ENCODE measurements around the gene COPZ2. TPM values are rescaled to one million over a fixed set of nuclear protein-coding genes. Genes with fewer than 3 reads are reported as not detected.
"Not testable (repeated sequence)": the region's sequence is repeated elsewhere in the genome, so short reads cannot be mapped to it uniquely, and the experiment has no call there.

COPZ2 gene, protein sequence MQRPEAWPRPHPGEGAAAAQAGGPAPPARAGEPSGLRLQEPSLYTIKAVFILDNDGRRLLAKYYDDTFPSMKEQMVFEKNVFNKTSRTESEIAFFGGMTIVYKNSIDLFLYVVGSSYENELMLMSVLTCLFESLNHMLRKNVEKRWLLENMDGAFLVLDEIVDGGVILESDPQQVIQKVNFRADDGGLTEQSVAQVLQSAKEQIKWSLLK
- total RNA-seq: 45.2 TPM
- 36.0 TPM for polyA plus RNA-seq

DNA sequence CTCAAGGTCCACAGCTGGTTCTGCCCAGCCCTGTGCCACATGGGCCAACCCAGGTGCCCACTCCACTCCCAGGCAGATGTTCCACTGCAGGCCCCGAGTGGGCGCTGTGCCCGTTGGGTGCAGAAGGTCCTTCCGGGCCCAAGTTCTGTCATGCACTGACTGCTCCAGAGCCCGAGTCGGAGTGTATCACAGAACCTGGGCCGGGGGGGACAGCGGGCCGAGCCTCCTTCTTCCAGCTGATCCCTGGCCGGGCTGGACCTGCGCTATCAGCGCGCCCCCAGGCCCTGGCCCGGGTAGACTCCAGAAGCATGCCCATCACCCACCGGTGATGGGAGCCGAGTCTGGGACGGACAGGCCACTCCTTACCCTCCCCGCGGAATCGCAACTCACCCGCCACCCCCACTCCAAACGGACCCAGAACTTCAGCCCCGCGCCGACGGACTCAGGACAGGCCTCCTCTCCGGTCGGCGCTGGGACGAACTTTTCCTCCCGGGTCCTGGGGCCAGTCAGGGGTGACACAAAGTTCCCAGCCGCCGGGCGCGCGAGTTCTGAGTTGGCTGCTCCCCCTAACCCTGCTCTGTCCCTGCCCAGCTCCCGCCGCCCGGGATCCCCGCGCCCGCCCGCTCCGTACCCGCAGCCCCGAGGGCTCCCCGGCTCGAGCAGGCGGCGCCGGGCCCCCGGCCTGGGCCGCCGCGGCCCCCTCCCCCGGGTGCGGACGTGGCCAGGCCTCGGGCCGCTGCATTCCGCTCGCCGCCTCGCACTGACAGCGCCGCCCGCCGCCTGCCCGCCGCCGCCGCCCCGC lies at the start of gene COPZ2:
Gene COPZ2 (minus strand): TSS at position 762 of the 802 bp plus-strand sequence. CDS start 20 bp downstream, at position 742.
- Histone ChIP-seq H3K4me3 (ENCODE audit: low read depth, low read length) (peak within 1 kb of the TSS; percentile 72), H3K36me3 (ENCODE audit: insufficient read depth) (no peaks in the 10 kb centered on the region), H3K27ac (ENCODE audit: low read depth) (no peak within 1 kb of the TSS), H3K4me1 (ENCODE audit: insufficient read depth) (no peaks in the 10 kb centered on the region)
- no peak for DNase-seq (ENCODE audit: extremely low spot score)
- WGBS: 1% methylated on average over 73 of the region's 73 CpGs

DNA sequence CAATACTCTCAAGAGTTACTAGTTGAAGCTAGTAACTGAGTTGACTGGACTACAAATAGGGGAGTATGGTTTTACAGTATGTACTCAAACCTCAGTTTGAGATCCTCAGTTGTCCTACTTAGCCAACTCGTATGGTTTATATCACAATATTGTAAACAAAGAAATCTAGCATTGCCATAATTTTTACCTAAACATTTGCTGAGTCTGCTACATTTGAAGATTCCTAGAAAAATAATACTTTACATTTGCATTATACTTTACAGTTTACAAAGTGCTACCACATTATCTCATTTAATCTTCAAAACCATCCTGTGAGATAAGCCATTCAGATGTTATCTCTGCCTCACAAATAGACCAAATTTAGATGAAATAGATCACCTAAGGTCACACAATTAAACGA lies 47.3 kb upstream of the COPZ2 start:
- Histone ChIP-seq H3K36me3 (ENCODE audit: insufficient read depth) (no peaks in the 10 kb centered on the region), H3K4me1 (ENCODE audit: insufficient read depth) (no peaks in the 10 kb centered on the region), H3K4me3 (ENCODE audit: low read depth, low read length) (no peak overlapping the region), H3K27ac (ENCODE audit: low read depth) (no peak overlapping the region)
- no peak for DNase-seq (ENCODE audit: extremely low spot score)
- 34% methylated on average over 2 of the region's 2 CpGs for WGBS

DNA sequence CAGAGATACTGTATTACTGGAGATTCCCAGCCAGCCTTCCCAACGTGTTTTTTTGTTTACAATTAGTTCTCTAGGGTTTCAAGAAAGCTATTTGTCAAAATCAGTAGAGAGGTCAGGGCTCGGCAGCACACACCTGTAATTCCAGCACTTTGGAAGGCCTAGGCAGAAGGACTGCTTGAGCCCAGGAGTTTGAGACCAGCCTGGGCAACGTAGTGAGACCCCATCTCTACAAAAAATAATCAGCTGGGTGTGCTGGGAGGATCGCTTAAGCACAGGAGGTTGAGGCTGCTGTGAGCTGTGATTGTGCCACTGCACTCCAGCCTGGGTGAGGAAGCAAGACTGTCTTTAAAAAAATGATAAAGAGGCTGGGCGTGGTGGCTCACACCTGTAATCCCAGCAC lies 44.3 kb upstream of the COPZ2 start:
- H3K36me3 ChIP-seq (ENCODE audit: insufficient read depth): no peaks in the 10 kb centered on the region
- no peaks in the 10 kb centered on the region for H3K4me1 ChIP-seq (ENCODE audit: insufficient read depth)
- no peak for DNase-seq (ENCODE audit: extremely low spot score)
- 81% methylated on average over 5 of the region's 5 CpGs for WGBS
- no peak overlapping the region for H3K4me3 ChIP-seq (ENCODE audit: low read depth, low read length)
- no peak overlapping the region for H3K27ac ChIP-seq (ENCODE audit: low read depth)

DNA sequence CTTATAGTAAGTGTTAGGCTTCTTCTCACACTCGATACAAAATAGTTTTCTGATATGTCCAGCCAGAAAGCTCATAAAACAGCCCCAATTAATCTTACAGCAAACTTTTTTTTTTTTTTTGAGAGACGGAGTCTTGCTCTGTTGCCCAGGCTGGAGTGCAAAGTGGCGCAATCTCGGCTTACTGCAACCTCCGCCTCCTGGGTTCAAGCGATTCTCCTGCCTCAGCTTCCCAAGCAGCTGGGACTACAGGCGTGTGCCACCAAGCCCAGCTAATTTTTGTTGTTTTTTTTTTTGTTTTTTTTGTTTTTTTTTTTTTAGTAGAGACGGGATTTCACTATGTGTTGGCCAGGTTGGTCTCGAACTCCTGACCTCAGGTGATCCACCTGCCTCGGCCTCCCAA lies 39.6 kb upstream of the COPZ2 start:
- not testable (repeated sequence) for H3K4me3 ChIP-seq (ENCODE audit: low read depth, low read length); H3K36me3 ChIP-seq (ENCODE audit: insufficient read depth); H3K4me1 ChIP-seq (ENCODE audit: insufficient read depth); DNase-seq (ENCODE audit: extremely low spot score); H3K27ac ChIP-seq (ENCODE audit: low read depth)
- 92% methylated on average over 10 of the region's 10 CpGs for WGBS

DNA sequence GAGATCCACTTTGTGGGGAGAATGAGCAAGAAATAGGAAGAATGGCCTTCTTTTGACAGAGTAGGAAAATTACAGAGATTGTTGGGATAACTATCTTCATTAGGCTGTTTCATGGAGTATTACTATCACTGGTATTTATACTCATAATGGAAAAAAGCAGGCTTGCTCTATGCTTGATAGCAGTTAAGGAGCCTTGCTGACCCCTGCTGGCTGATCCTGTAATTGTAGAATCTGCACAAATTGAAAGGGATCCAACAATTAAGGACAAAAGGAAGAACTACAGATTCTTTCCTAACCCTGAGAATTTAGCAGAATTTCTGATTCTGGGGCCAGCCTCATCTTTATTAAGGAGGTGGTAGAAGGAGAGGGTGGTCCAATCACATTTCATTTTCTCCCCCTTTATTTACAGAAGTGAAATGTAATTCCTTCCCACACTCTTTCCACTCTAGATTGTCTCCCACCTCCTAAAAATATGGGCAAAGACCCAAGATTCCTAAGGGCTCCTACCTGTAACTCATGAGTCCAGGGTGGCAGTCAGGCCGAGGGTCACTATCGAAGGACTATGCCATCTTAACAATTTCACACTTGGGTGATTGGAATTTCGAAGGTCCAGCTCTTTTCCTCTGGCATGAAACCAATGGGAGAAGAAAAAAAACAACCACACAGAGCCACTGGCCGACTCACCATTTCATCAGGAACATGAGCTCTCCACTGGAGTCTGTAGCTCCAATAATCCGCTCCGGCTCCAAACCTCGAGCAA lies 36.9 kb upstream of the COPZ2 start:
- Histone ChIP-seq H3K4me3 (ENCODE audit: low read depth, low read length) (no peak overlapping the region), H3K27ac (ENCODE audit: low read depth) (no peak overlapping the region), H3K36me3 (ENCODE audit: insufficient read depth) (peaks cover 2% of the 10 kb centered on the region), H3K4me1 (ENCODE audit: insufficient read depth) (no peaks in the 10 kb centered on the region)
- peak; percentile 64 for DNase-seq (ENCODE audit: extremely low spot score)
- WGBS: 74% methylated on average over 7 of the region's 7 CpGs

DNA sequence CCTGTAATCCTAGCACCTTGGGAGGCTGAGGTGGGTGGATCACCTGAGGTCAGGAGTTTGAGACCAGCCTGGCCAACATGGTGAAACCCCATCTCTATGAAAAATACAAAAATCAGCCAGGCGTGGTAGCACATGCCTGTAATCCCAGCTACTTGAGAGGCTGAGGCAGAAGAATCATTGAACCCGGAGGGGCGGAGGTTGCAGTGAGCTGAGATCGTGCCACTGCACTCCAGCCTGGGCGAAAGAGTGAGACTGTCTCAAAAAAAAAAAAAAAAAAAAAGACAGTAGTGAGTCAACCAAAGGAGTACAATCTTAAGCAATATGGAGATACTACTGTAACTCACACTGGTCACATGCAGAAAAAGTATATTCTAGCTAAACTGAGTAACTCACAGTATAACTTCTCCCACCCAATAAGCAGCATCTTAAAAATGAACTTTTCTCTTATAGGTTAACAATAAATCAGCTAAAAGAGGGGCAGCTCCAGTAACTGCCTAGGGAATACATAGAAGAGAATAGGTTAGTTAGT lies 36.0 kb upstream of the COPZ2 start:
- WGBS: 94% methylated on average over 5 of the region's 5 CpGs
- not testable (repeated sequence) for H3K4me3 ChIP-seq (ENCODE audit: low read depth, low read length); H3K27ac ChIP-seq (ENCODE audit: low read depth); DNase-seq (ENCODE audit: extremely low spot score); H3K4me1 ChIP-seq (ENCODE audit: insufficient read depth); H3K36me3 ChIP-seq (ENCODE audit: insufficient read depth)

DNA sequence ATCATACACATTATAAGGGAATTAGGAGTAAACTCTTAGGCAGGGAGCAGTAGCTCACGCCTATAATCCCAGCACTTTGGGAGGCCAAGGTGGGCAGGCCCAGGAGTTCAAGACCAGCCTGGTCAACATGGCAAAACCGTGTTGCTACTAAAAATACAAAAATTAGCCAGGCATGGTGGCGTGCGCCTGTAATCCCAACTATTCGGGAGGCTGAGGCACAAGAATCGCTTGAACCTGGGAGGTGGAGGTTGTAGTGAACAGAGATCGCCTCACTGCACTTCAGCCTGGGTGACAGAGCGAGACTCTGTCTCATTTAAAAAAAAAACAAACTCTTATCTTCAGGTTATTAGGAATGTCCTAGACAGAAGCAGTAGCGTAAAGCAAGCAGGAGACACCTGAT lies 35.2 kb upstream of the COPZ2 start:
- not testable (repeated sequence) for DNase-seq (ENCODE audit: extremely low spot score); H3K4me3 ChIP-seq (ENCODE audit: low read depth, low read length); H3K27ac ChIP-seq (ENCODE audit: low read depth); H3K36me3 ChIP-seq (ENCODE audit: insufficient read depth); H3K4me1 ChIP-seq (ENCODE audit: insufficient read depth)
- WGBS: 95% methylated on average over 9 of the region's 9 CpGs

DNA sequence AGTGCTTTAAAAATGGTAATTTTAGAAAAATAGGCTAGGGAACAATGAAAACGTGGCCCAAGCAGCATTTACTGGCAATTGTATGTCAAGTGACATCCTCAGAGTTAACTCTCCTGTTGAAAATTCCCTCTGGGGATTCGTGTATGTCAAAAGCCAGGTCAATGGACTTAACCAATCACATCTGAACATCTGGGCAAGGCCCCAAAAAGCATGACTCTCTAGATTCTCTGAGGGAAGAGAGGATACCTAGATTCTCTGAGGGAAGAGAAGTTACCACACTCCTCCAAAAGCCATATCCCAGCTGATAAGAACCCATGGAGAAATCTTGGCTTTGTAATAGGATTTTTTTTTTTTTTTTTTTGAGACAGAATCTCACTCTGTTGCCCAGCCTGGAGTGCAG lies 34.1 kb upstream of the COPZ2 start:
- H3K36me3 ChIP-seq (ENCODE audit: insufficient read depth): peaks cover 2% of the 10 kb centered on the region
- 71% methylated on average over 2 of the region's 2 CpGs for WGBS
- no peak for DNase-seq (ENCODE audit: extremely low spot score)
- H3K4me1 ChIP-seq (ENCODE audit: insufficient read depth): no peaks in the 10 kb centered on the region
- no peak overlapping the region for H3K4me3 ChIP-seq (ENCODE audit: low read depth, low read length)
- no peak overlapping the region for H3K27ac ChIP-seq (ENCODE audit: low read depth)

DNA sequence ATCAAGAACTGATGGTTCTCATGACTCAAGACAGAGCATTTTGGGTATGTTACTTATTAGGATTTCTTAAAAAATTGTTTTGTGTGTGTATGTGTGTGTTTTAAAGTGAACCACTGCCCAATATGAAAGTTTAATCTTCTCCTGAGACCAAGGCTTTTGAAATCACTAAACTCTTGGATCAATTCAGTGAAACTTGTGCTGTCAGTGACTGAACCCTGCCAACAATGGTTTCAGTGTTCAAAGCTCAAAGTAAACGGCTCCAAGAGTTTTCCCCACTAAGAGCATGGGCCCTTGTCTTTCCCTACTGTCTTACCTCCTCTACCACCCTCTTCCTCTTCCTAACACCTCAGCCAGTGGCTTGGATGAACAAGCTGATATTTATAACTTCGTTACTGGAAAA lies 32.6 kb upstream of the COPZ2 start:
- no peaks in the 10 kb centered on the region for H3K36me3 ChIP-seq (ENCODE audit: insufficient read depth)
- 45% methylated on average over 2 of the region's 2 CpGs for WGBS
- H3K27ac ChIP-seq (ENCODE audit: low read depth): no peak overlapping the region
- no peak for DNase-seq (ENCODE audit: extremely low spot score)
- H3K4me3 ChIP-seq (ENCODE audit: low read depth, low read length): no peak overlapping the region
- no peaks in the 10 kb centered on the region for H3K4me1 ChIP-seq (ENCODE audit: insufficient read depth)

DNA sequence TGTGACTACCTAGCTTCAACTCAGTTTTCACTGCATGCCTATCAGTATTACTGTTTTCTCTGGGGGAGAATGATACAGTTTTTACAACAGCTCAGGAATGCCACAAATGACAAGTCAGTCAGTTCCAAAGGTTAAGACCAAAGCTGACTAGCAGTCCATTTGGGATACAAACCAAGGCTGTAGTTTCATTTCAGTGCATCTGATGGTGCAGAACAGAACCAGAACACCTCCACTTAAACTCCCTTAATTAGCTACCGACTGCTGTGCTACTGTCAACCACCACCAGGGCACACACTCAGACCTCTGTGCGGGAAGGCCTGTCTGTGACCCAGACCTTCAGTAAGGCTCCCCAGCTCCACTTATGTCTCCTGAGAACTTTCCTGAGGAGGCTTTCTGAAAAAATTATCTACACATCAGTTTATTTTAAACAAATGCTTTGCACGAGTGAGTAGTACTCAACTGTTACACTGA lies 30.9 kb upstream of the COPZ2 start:
- Histone ChIP-seq H3K27ac (ENCODE audit: low read depth) (no peak overlapping the region), H3K36me3 (ENCODE audit: insufficient read depth) (no peaks in the 10 kb centered on the region), H3K4me3 (ENCODE audit: low read depth, low read length) (no peak overlapping the region), H3K4me1 (ENCODE audit: insufficient read depth) (no peaks in the 10 kb centered on the region)
- 63% methylated on average over 3 of the region's 3 CpGs for WGBS
- DNase-seq (ENCODE audit: extremely low spot score): no peak

DNA sequence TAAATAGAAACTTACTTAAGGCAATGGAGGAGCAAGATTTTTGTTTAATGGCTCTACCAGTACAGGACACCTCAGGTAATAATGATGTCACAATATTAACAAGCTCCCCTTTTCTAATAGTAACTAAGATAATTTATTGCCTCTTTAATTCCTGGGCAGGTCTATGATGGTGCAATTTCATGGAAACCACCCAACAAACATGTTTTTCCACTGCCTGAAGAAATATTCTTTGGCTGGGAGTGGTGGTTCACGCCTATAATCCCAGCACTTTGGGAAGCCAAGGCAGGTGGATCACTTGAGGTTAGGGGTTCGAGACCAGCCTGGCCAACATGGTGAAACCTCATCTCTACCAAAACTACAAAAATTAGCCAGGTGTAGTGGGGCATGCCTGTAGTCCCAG lies 30.2 kb upstream of the COPZ2 start:
- DNase-seq (ENCODE audit: extremely low spot score); H3K36me3 ChIP-seq (ENCODE audit: insufficient read depth); H3K27ac ChIP-seq (ENCODE audit: low read depth); H3K4me1 ChIP-seq (ENCODE audit: insufficient read depth); H3K4me3 ChIP-seq (ENCODE audit: low read depth, low read length): not testable (repeated sequence)
- 87% methylated on average over 2 of the region's 2 CpGs for WGBS

DNA sequence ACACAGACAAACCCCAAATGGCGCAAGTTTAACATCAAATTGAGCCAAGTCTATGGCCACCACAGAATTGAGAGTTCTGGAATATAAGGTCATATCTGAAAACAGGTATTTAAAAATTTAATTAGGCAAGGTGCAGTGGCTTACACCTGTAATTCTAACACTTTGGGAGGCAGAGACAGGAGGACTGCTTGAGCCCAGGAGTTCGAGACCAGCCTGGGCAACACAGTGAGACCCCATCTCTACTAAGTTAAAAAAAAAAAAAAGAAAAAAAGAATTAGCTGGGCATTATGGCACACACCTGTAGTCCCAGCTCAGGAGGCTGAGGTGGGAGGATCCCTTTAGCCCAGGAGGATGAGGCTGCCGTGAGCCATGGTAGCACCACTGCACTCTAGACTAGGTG lies 29.6 kb upstream of the COPZ2 start:
- no peaks in the 10 kb centered on the region for H3K36me3 ChIP-seq (ENCODE audit: insufficient read depth)
- H3K27ac ChIP-seq (ENCODE audit: low read depth): no peak overlapping the region
- DNase-seq (ENCODE audit: extremely low spot score): no peak
- WGBS: 99% methylated on average over 3 of the region's 3 CpGs
- H3K4me1 ChIP-seq (ENCODE audit: insufficient read depth): no peaks in the 10 kb centered on the region
- no peak overlapping the region for H3K4me3 ChIP-seq (ENCODE audit: low read depth, low read length)

DNA sequence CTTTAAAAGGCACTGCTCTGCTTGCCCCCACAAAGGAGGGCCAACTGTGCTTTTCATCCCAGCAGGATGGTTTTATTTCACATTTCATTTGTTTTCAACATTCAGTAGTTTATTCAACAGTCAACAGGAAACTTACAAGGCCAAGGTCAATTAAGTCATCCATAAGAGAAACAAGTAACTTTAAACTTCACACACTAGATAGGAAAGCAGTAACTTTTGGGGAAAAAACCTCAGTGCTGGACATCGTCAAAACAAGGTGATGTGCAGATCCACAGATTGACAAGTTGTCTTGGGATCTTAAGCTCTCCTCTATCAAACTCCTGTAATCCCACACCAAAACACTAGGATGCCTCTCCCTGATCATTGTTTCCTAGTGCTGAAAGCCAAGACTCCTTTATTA lies 29.1 kb upstream of the COPZ2 start:
- 80% methylated on average over 1 of the region's 1 CpG for WGBS
- no peaks in the 10 kb centered on the region for H3K36me3 ChIP-seq (ENCODE audit: insufficient read depth)
- no peak overlapping the region for H3K27ac ChIP-seq (ENCODE audit: low read depth)
- no peaks in the 10 kb centered on the region for H3K4me1 ChIP-seq (ENCODE audit: insufficient read depth)
- DNase-seq (ENCODE audit: extremely low spot score): no peak
- no peak overlapping the region for H3K4me3 ChIP-seq (ENCODE audit: low read depth, low read length)
